GM18511 (cell line): ENCODE data around the gene KCNMB2.

Experiments used
- ATAC-seq: cut with Tn5 transposase; IDR thresholded peaks from one replicate; pipeline ENCODE4 v1.9.1; 2021; ENCODE audit warnings: mild to moderate bottlenecking, moderate library complexity; ENCODE audit not compliant: unreplicated experiment

Gene KCNMB2

DNA sequence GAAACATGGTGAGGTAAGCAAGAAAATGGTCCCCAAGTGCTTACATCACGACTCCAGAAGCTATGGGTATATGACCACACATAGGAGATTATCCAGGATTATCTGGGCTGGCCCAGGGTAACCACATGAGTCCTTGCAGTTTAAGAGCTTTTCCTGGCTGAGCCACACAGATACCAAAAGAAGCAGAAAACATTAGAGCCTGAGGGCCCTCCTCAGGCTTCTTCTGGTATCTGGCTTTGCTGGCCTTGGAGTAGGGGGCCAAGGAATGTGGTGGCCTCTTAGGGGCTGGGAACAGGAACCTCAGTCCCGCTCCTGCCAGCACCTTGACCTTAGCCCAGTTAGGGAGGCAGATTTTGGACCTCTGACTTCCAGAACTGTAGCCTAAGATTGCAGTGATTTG is 259.1 kb downstream of the KCNMB2 start:
- no peak for ATAC-seq

DNA sequence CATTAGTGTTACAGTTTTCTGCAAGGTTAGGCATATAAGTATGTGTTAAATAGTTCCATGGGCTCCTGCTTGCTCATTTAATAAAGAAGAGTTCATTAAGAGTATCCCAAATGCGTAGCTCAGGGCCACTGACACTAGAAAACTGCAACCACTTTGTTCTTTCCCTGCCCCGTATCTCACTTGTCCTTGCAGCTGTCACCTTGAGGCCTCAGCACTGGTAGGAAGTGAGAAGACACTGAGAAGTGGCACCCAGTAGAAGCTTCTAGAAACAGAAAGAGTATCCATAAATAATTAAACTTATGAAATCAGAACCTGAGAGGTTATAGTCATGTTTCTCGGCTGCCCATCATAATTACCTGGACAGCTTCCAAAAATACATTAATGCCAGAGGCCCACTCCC is 266.0 kb downstream of the KCNMB2 start:
- no peak for ATAC-seq

DNA sequence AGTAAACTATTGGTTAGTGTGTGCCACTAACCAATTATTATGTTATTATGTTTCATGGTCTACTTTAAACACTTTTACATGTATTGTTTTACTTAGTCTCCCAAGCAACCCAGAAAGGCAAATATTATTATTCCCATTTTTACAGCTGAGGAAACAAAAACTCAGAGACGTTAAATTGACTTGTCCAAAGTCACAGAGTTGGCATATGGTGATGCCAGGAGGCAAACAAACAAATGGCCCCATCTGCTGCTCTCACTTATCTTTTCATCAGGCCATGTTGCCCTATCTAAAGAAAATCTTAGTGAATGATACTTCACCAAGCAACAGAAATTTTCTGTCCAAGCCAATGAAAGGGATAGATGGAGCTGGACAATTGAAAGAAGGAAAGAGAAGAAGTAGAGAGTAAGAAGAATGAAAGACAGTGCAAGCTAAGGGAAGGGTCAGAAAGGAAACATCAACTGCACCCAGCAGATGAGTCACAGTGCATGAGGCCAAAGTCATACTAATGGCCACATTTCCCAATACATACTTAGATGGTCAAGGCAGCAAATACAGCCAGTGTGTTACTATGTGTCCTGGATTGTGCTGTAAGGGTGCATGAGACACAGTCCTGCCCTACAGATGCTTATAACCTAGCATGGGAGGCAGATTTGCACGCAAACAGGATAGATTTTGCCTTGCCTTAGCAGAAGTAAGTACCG is 266.9 kb downstream of the KCNMB2 start:
- ATAC-seq, result no peak

DNA sequence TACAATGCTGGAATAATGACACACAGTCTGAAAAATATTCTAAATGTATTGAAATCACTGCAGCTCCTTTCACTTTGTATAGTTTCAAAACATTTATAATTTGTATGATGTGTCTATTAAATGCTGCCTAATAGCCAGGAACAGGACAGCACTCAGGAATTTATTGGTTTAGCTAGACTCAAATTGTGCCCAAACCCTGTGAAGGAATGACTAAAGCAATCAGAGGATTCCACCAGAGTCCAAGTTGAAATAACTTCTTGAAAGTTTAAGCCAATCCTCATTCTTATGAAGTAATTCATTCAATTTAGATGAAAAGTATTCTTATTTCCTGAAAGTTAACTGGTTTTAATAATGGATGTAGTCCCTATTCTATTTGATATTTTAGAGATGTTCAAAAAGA is 268.4 kb downstream of the KCNMB2 start:
- ATAC-seq, result no peak

DNA sequence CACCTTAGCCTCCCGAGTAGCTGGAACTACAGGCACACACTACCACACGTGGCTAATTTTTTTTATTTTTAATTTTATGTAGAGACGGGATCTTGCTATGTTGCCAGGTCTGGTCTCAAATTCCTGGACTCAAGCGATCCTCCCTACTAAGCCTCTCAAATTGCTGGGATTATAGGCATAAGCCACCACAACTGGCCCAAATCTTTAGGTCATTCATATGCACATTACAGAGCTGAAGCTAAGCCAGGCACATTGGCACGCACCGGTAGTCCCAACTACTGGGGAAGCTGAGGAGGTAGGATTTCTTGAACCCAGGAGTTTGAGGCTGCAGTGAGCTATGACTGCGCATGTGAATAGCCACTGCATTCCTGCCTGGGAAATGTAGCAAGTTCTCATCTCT is 269.5 kb downstream of the KCNMB2 start:
- ATAC-seq, result no peak

- no peak for ATAC-seq
Measured at GRCh38 chr3:178806651-178807050, 270.4 kb downstream of the KCNMB2 start.

- ATAC-seq, result no peak
Measured at GRCh38 chr3:178807694-178808093, 271.5 kb downstream of the KCNMB2 start.

GRCh38 chr3:178808748-178809147 is 272.5 kb downstream of the KCNMB2 start:
- no peak for ATAC-seq

DNA sequence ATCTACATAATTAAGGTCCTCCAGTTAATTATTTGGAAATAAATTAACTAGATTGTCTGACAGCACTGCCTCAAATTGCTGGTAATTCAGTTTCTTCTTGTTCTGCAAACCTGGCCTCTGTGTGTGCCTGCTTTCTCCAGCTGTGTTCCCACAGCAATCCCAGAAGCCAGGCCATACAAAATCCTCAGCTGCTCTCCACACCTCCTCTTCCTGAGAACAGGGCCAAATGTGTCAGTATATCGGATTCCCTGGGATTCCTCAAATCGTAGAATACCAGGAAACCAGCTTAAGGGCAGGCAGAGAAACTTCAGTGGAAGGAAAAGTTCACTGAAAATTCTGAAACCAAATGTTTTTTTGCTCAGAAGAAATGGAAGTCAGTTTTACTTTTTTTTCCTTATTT is 273.9 kb downstream of the KCNMB2 start:
- no peak for ATAC-seq

DNA sequence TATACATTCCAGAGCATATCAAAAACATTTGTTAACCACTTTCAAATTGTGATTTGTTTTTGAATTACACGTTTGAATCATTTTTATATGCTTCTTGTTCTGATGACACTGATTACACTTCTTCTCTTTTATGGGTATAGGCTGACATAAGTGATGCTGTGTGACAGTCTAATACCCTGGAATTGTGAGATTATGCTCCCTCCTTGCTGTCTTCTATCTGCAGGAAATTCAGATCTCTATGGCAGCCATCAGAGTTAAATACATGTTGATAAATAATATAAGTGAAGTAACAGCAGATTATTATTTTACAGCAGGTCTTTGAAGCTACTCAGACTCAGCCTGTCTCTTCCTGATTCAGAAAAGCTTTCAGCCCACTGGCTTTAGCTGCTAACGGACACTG is 286.5 kb downstream of the KCNMB2 start:
- ATAC-seq, result no peak

- ATAC-seq, result no peak
Measured at GRCh38 chr3:178823150-178823549, 286.9 kb downstream of the KCNMB2 start.

- ATAC-seq, result no peak
Measured at GRCh38 chr3:178823591-178824246, 287.5 kb downstream of the KCNMB2 start.

DNA sequence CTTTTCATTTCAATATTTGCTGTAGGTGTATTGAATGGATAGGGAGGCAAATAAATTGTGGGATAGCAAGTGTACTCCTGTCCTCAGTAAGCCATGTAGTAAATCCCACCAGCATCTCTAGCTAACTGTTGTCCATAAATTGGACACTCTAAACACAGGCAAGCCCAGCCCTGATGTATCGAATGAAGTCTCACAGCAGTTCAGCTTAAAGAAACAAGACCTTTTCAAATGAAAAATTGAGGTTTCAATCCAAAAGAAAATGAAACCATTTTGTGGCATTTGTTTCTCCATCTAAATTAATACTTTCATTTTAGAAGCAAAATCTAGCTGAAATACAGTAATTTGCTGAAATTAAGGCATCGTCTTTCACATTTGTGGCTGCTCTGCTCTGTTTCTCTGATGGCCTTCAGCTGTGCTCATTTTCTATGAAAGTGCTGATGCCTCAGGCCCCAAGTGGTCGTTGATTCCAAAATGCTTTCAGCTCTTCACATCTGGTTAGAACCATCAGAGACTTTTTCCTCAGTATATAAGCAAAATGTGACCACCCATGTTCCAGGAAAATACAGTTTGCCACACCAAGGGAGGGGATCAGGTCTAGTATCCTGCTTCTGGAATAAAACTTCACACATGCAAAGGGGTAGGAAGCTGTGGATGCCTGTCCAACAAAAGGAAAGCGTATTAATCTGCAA is 290.3 kb downstream of the KCNMB2 start:
- peak; percentile 78 for ATAC-seq

DNA sequence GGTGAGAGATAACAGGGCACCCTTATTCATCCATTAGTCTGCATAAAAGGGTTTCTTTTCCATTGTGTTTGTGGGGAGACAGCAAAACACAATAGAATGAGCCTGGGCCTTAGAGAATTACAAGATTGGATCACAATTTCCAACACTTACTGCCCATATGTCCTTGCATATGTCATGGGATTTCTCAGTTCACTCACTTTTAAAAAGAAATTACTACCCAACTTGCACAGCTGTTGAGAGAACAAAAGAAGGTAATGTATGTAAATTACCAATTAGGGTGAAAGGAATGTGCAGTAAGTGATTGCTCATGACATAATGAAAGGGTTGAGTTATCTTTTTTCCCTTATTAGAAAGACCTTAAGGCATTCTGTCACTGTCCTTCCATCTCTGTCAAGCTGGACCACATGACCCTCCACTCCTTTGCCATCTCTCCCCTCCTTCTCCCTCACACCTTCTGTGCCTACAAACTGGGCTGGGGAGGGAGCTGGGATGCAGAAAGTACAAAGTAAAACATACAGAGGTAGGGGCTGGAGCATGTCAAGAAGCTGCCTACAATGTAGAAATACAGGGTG is 291.1 kb downstream of the KCNMB2 start:
- no peak for ATAC-seq

- no peak for ATAC-seq
Measured at GRCh38 chr3:178833695-178834094, 297.5 kb downstream of the KCNMB2 start.

- ATAC-seq, result no peak
Measured at GRCh38 chr3:178835033-178835432, 298.8 kb downstream of the KCNMB2 start.

- no peak for ATAC-seq
Measured at GRCh38 chr3:178837512-178837911, 301.3 kb downstream of the KCNMB2 start.

DNA sequence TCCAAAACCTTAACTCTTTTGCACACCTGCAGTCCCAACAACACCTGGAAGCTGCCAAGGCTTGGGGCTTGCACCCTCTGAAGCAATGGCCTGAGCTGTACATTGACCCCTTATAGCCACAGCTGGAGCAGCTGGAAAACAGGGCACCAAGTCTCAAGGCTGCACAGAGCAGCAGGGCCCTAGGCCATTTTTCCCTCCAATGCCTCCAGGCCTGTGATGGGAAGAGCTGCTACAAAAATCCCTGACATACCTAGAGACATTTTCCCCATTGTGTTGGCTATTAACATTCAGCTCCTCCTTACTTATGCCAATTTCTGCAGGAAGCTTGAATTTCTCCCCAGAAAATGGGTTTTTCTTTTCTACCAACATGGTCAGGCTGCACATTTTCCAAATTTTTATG is 304.4 kb downstream of the KCNMB2 start:
- no peak for ATAC-seq

- ATAC-seq, result no peak
Measured at GRCh38 chr3:178841011-178841410, 304.8 kb downstream of the KCNMB2 start.

GRCh38 chr3:178844916-178845315 is 308.7 kb downstream of the KCNMB2 start:
- no peak for ATAC-seq

- ATAC-seq, result no peak
Measured at GRCh38 chr3:178845420-178846118, 309.3 kb downstream of the KCNMB2 start.
